SU-DHL-6 (cell line): Measurements from ENCODE around the gene NET1.

Experiments
- H2AFZ ChIP-seq: fragments of 200-600 bp; sonication (generic); 2 replicates; pipeline ENCODE4 v1.6.1; 2014; ENCODE audit warnings: low read depth, mild to moderate bottlenecking, moderate library complexity, mixed read lengths, antibody characterized with exemption, low read length; ENCODE audit not compliant: severe bottlenecking
- H3F3A ChIP-seq: fragments of 200-600 bp; shearing (Covaris generic); 2 replicates; pipeline ENCODE4 v1.6.0; 2016; ENCODE audit warnings: antibody characterized with exemption, mild to moderate bottlenecking; ENCODE audit not compliant: insufficient read depth
- H3K27ac ChIP-seq: fragments of 200-600 bp; sonication (generic); 2 replicates; pipeline ENCODE4 v1.5.1; 2016; ENCODE audit warnings: low read depth, mild to moderate bottlenecking, low read length, moderate library complexity, mixed read lengths
- H3K27me3 ChIP-seq: fragments of 200-600 bp; sonication (generic), shearing (Covaris generic); 2 replicates; pipeline ENCODE4 v1.6.0; 2014; ENCODE audit warnings: mild to moderate bottlenecking, low read length
- H3K36me3 ChIP-seq: fragments of 200-600 bp; sonication (generic); 2 replicates; pipeline ENCODE4 v1.6.1; 2014; ENCODE audit warnings: mild to moderate bottlenecking, low read length, mixed read lengths
- H3K4me2 ChIP-seq: fragments of 300-600, 200-600 bp; shearing (Covaris generic), sonication (generic); 2 replicates; pipeline ENCODE4 v1.6.0; 2014; ENCODE audit warnings: low read length, low read depth, mild to moderate bottlenecking; ENCODE audit not compliant: poor library complexity, severe bottlenecking
- H3K4me3 ChIP-seq: fragments of 200-600 bp; sonication (generic); 2 replicates; pipeline ENCODE4 v1.5.1; 2014; ENCODE audit warnings: antibody characterized with exemption, low read length, mild to moderate bottlenecking, mixed read lengths; ENCODE audit not compliant: insufficient read depth, poor library complexity, severe bottlenecking
- H3K79me2 ChIP-seq: fragments of 200-600 bp; sonication (generic); 2 replicates; pipeline ENCODE4 v1.6.1; 2014; ENCODE audit warnings: mild to moderate bottlenecking, low read length, moderate library complexity; ENCODE audit not compliant: insufficient read depth
- H3K9ac ChIP-seq: fragments of 200-600 bp; sonication (generic); 2 replicates; pipeline ENCODE4 v1.7.0; 2014; ENCODE audit warnings: mild to moderate bottlenecking, low read length
- H3K9me2 ChIP-seq: fragments of 200-600 bp; sonication (generic); replicated peaks from 2 replicates; pipeline ENCODE4 v1.6.1; 2014; ENCODE audit warnings: low read length; ENCODE audit not compliant: insufficient read depth
- H3K9me3 ChIP-seq: fragments of 200-600 bp; sonication (generic); 2 replicates; pipeline ENCODE4 v1.6.1; 2014; ENCODE audit warnings: low read length, mixed read lengths; ENCODE audit not compliant: insufficient read depth
- H4K20me1 ChIP-seq: fragments of 200-600 bp; sonication (generic); 2 replicates; pipeline ENCODE4 v1.6.1; 2014; ENCODE audit warnings: low read depth, mild to moderate bottlenecking, antibody characterized with exemption, low read length, moderate library complexity, mixed read lengths
- EZH2phosphoT487 ChIP-seq: fragments of 200-600 bp; sonication (generic), shearing (Covaris generic); conservative IDR thresholded peaks from 2 replicates; pipeline ENCODE4 v1.6.1; 2018; ENCODE audit warnings: mild to moderate bottlenecking, antibody characterized with exemption, low read length, moderate library complexity, mixed read lengths
- TF ChIP-seq, protein P1 (sequence below): fragments of 200-600 bp; sonication (generic); IDR thresholded peaks from one replicate; pipeline ENCODE4 v1.5.1; 2017; ENCODE audit warnings: antibody characterized with exemption, mild to moderate bottlenecking, low read length, moderate library complexity; ENCODE audit not compliant: insufficient read depth, poor library complexity, severe bottlenecking

The NET1 gene

DNA sequence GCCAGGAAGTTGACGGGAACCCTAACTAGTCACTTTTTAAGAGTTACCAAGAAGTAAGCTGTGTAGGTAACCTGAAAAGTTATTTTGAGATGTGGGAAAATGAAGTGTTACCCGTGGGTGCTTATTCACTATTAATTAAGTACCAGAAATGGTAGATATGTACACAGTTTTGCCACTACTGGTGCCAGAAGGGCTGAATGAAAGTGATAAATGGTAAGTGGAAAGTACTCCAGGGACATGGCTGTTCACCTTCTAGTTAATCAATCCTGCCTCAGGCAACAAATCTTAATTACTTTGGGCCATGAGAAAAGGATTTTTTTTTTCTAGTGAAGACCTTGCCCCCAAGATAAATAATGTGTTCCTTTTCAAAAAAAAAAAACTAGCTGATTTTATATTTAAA, 15.8 kb downstream of the NET1 start:
- H3K27me3 ChIP-seq, result no peaks in the 10 kb centered on the region
- no peaks in the 10 kb centered on the region for H3K9me3 ChIP-seq
- TF ChIP-seq, protein P1, sequence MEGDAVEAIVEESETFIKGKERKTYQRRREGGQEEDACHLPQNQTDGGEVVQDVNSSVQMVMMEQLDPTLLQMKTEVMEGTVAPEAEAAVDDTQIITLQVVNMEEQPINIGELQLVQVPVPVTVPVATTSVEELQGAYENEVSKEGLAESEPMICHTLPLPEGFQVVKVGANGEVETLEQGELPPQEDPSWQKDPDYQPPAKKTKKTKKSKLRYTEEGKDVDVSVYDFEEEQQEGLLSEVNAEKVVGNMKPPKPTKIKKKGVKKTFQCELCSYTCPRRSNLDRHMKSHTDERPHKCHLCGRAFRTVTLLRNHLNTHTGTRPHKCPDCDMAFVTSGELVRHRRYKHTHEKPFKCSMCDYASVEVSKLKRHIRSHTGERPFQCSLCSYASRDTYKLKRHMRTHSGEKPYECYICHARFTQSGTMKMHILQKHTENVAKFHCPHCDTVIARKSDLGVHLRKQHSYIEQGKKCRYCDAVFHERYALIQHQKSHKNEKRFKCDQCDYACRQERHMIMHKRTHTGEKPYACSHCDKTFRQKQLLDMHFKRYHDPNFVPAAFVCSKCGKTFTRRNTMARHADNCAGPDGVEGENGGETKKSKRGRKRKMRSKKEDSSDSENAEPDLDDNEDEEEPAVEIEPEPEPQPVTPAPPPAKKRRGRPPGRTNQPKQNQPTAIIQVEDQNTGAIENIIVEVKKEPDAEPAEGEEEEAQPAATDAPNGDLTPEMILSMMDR, result no peak
- TF ChIP-seq EZH2phosphoT487, result no peak
- H3K27ac ChIP-seq, result no peak overlapping the region
- H3K36me3 ChIP-seq, result peaks cover 8% of the 10 kb centered on the region; the same call in 1 of the 2 replicates
- H2AFZ ChIP-seq, result no peak overlapping the region
- H3K4me2 ChIP-seq, result no peak overlapping the region
- H3K4me3 ChIP-seq, result no peak overlapping the region
- no peaks in the 10 kb centered on the region for H3K9me2 ChIP-seq
- H4K20me1 ChIP-seq, result no peaks in the 10 kb centered on the region; the same call in 1 of the 2 replicates
- 0 out of 2 replicates have a peak, but pooled peaks cover 5% of the 10 kb centered on the region for H3F3A ChIP-seq
- H3K79me2 ChIP-seq, result peaks cover 37% of the 10 kb centered on the region
- H3K9ac ChIP-seq, result no peak overlapping the region

DNA sequence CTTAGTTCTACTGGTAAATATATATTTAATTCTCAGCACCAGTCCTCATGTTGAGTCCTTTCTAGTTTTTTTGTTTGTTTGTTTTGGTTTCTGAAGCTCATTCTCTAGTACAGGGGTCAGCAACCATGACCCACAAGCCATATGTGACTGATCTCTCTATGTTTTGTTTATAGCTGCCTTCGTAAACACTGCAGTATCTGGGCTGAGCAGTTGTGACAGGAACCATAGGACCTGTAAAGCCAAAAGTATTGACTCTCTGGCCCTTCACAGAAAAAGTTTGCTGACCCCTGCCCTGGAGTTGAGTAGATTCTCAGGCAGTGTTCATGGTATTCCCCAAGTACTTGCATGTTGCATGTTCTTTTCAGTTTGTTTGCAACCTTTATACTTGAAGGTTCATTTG, 20.8 kb downstream of the NET1 start:
- H3K36me3 ChIP-seq, result peaks cover 12% of the 10 kb centered on the region; the same call in 1 of the 2 replicates
- H3K4me2 ChIP-seq, result no peak overlapping the region
- peaks cover 17% of the 10 kb centered on the region; the same call in 1 of the 2 replicates for H3K79me2 ChIP-seq
- 0 out of 2 replicates have a peak, but pooled peaks cover 5% of the 10 kb centered on the region for H4K20me1 ChIP-seq
- no peak overlapping the region for H3K9ac ChIP-seq
- TF ChIP-seq EZH2phosphoT487, result no peak
- TF ChIP-seq, protein P1, result no peak
- no peak overlapping the region for H2AFZ ChIP-seq
- H3K9me3 ChIP-seq, result no peaks in the 10 kb centered on the region
- H3K27me3 ChIP-seq, result no peaks in the 10 kb centered on the region
- no peaks in the 10 kb centered on the region for H3K9me2 ChIP-seq
- no peak overlapping the region for H3K27ac ChIP-seq
- no peak overlapping the region for H3K4me3 ChIP-seq
- H3F3A ChIP-seq, result peaks cover 4% of the 10 kb centered on the region; the same call in 1 of the 2 replicates

DNA sequence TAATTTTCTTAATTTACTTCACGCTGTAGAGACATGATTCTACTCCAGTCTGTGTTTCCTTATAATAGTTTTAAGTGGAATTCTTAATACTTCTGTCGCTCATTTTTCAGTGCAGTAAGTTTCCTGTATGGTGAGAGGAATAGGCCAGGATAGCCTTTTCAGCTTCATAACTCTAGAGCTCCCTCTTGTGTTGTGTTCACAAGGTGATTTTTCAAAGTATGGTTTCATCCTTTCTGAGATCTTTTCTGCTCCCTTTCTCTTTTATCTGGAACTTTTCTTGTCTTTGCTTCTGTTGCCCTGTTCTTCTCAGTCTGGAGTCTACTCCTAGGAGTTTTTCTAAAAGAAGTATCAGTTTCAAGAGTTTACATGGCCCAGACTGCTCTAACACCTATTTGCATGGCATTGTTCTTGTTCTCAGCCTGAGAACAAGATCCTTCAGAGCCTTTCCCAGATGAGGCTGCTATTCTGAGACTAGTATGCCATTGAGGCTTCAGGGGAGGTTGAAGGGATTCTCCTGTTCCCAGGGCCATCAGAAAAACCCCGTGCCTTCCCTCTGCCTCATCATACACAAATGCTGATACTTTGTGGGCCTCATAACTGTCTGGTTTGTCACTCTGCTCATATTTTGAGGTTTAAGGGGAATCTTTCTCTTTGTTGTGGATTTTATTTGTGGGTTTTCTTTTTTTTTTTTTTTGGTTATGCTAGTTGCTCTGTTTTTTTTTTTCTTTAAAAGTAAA, 21.8 kb downstream of the NET1 start:
- Histone ChIP-seq H3K79me2 (peaks cover 17% of the 10 kb centered on the region; the same call in 1 of the 2 replicates), H4K20me1 (0 out of 2 replicates have a peak, but pooled peaks cover 5% of the 10 kb centered on the region), H3K9me2 (no peaks in the 10 kb centered on the region), H3K9me3 (no peaks in the 10 kb centered on the region), H2AFZ (no peak overlapping the region), H3K9ac (no peak overlapping the region), H3F3A (peaks cover 4% of the 10 kb centered on the region; the same call in 1 of the 2 replicates), H3K36me3 (peaks cover 12% of the 10 kb centered on the region; the same call in 1 of the 2 replicates), H3K4me2 (no peak overlapping the region), H3K27ac (no peak overlapping the region), H3K27me3 (no peaks in the 10 kb centered on the region), H3K4me3 (no peak overlapping the region)
- TF ChIP-seq EZH2phosphoT487, result no peak
- TF ChIP-seq, protein P1, result peak; percentile 51
